ENCODE data around the gene TBC1D5.

TBC1D5 gene

GRCh38 chr3:17443142-17443541 is 299.3 kb downstream of the TBC1D5 start:
- H3K4me1 Mint-ChIP-seq, result peaks cover 6% of the 10 kb centered on the region
- peaks cover 4% of the 10 kb centered on the region for H3K9me3 Mint-ChIP-seq
- H3K27ac Mint-ChIP-seq, result no peak overlapping the region
- H3K36me3 Mint-ChIP-seq, result peaks cover 49% of the 10 kb centered on the region
- H3K27me3 Mint-ChIP-seq, result no peaks in the 10 kb centered on the region
- no peak for ATAC-seq
- H3K4me3 Mint-ChIP-seq, result no peak overlapping the region

DNA sequence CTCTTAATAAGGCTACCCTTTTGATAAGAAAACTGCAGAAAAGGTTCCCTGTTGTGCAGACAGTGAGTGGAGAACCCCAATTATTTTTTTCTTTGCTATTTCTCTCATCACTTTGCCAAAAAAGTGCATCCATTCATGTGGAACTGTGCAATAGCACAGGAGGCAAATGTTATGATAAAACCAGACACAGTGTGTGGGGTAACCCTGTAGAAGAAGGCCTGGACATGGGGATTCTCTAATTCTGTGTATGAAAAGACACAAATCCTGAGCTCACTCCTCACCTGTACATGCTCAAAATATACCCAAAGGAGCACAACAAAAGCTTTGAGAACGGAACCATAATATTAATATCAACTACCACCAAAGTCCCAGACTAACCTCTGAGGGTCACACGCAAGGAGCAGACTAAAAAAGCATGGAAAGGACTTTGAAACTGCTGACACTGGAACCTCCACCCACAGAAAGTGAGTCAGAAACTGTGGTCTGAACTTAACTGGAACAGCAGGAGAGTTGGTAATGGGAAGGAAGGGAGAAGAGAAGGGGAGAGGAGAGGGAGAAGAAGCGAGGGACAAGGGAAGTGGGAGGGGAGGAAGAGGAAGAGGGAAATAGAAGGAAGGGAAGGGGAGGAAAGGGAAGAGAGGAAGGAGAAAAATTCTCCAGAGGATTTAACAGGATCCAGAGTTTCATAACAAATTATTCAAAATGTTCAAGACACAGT is 299.9 kb downstream of the TBC1D5 start:
- ATAC-seq, result no peak
- Mint-ChIP-seq H3K9me3 (peaks cover 4% of the 10 kb centered on the region), H3K27ac (no peak overlapping the region), H3K27me3 (no peaks in the 10 kb centered on the region), H3K36me3 (peaks cover 55% of the 10 kb centered on the region), H3K4me3 (no peak overlapping the region), H3K4me1 (peaks cover 6% of the 10 kb centered on the region)

DNA sequence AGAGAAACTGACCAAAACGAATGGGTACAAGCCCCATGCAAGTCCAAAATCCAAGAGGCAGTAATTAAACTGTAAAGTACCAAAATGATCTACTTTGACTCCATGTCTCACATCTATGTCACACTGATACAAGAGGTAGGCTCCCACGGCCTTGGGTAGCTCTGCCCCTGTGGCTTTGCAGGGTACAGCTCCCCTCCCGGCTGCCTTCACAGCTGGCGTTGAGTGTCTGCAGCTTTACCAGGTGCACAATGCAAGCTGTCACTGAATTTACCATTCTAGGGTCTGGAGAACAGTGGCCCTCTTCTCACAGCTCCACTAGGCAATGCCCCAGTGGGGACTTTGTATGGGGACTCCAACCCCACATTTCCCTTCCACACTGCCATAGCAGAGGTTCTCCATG is 308.6 kb downstream of the TBC1D5 start:
- Mint-ChIP-seq H3K27ac (no peak overlapping the region), H3K27me3 (no peaks in the 10 kb centered on the region), H3K4me1 (peaks cover 6% of the 10 kb centered on the region), H3K4me3 (no peak overlapping the region), H3K9me3 (peaks cover 8% of the 10 kb centered on the region), H3K36me3 (peaks cover 46% of the 10 kb centered on the region)
- no peak for ATAC-seq

- no peak for ATAC-seq
- Mint-ChIP-seq H3K9me3 (peaks cover 4% of the 10 kb centered on the region), H3K27me3 (no peaks in the 10 kb centered on the region), H3K4me3 (no peak overlapping the region), H3K27ac (no peak overlapping the region), H3K36me3 (peaks cover 33% of the 10 kb centered on the region), H3K4me1 (peaks cover 6% of the 10 kb centered on the region)
These were observed 310.2 kb downstream of the TBC1D5 start for GRCh38 chr3:17432236-17432635.

- no peak overlapping the region for H3K4me3 Mint-ChIP-seq
- H3K4me1 Mint-ChIP-seq, result peaks cover 6% of the 10 kb centered on the region
- H3K36me3 Mint-ChIP-seq, result peaks cover 32% of the 10 kb centered on the region
- no peak for ATAC-seq
- H3K27ac Mint-ChIP-seq, result no peak overlapping the region
- peaks cover 2% of the 10 kb centered on the region for H3K9me3 Mint-ChIP-seq
- no peaks in the 10 kb centered on the region for H3K27me3 Mint-ChIP-seq
These were observed 310.9 kb downstream of the TBC1D5 start for GRCh38 chr3:17431484-17432045.

DNA sequence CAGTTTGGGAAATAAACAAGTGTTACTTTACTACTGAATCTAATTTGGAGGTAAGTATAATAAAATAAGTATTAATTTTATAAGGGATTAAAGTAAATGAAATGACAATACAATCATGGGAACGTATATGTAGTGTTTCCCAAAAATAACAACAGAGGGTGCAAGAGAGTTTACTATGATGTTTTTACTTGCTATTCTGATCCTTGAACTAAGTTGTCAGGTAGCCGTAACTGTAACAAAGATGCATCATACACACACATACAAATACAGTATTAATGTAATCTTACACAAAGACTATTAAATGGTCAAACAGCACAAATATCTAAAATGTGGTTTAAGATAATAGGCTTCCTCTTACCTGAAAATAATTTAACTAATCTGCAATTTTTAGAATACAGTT is 311.4 kb downstream of the TBC1D5 start:
- Mint-ChIP-seq H3K27me3 (no peaks in the 10 kb centered on the region), H3K36me3 (peaks cover 31% of the 10 kb centered on the region), H3K4me1 (peaks cover 6% of the 10 kb centered on the region), H3K4me3 (no peak overlapping the region), H3K9me3 (peaks cover 2% of the 10 kb centered on the region), H3K27ac (no peak overlapping the region)
- ATAC-seq, result no peak

DNA sequence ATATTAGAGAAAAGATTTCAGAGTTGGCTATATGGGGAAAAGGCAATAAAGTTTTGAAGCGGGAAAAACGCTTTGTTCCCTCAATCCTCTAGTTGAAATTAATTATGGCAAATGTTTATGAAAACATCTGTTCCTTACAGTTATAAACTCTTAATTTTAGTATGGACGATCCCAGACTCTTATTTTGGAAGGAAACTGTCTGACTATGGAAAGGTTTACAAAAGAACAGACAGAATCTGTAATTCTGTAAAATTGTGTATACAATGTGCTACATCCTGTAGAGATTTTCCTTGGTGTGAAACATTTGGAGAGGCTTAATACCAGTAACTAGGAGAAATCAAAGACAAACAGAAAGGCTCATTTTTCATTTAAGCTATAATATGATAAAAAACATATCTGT is 311.8 kb downstream of the TBC1D5 start:
- Mint-ChIP-seq H3K4me3 (no peak overlapping the region), H3K4me1 (peaks cover 6% of the 10 kb centered on the region), H3K36me3 (peaks cover 27% of the 10 kb centered on the region), H3K27ac (no peak overlapping the region), H3K9me3 (peaks cover 2% of the 10 kb centered on the region), H3K27me3 (no peaks in the 10 kb centered on the region)
- ATAC-seq, result no peak

DNA sequence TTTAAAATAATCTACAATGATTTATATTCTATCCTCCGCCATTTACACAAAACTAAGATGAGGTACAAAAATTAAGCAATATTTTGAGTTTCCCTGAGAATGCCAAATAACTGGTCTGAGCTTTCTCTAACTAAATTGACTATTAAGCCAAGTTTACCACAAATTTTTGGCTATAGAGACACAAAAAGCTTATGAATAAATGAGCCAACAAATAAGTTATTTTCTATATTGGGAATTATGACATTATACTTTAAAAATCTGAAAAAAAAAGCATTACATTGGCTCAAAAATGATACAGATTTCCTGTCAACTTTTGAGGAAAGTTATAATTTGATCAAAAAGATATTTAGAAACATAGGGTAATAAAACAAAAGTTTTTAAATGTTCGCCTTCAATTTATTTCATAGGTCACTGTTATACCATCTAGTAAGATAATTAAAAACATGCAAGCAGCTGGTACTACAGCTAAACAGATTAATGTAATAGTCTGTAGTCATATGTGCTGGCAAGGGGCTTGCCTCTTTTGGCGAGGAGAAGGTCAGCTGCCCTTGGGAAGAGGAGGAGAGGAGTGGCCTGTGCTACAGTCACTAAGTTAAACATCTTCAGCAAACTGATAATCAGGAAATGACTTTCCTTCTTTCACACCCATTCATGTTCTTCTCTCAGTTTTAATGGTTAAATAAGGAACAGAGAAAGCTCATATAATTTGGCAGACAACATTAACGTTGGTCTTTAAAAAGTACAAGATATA is 318.5 kb downstream of the TBC1D5 start:
- Mint-ChIP-seq H3K27ac (no peak overlapping the region), H3K4me3 (no peak overlapping the region), H3K9me3 (no peaks in the 10 kb centered on the region), H3K4me1 (peaks cover 6% of the 10 kb centered on the region), H3K27me3 (no peaks in the 10 kb centered on the region), H3K36me3 (peaks cover 12% of the 10 kb centered on the region)
- no peak for ATAC-seq

DNA sequence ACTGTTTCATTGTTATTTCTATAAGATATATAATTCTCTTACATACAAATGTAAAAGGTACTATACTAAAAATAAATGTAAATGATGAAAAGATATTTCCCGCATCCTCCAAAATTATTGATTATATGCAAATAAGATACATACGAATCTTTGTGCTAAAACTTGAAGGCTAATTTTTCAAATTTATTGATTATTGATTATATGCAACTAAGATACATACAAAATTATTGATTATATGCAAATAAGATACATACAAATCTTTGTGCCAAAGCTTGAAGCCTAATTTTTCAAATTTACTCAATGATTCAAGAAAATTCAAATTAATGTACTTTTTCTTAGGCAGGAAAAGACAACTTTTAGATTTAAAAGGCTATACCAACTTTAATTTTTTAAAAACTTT is 319.8 kb downstream of the TBC1D5 start:
- Mint-ChIP-seq H3K27ac (no peak overlapping the region), H3K4me1 (peaks cover 6% of the 10 kb centered on the region), H3K27me3 (no peaks in the 10 kb centered on the region), H3K9me3 (no peaks in the 10 kb centered on the region), H3K4me3 (no peak overlapping the region), H3K36me3 (peaks cover 14% of the 10 kb centered on the region)
- ATAC-seq, result no peak

GRCh38 chr3:17420668-17421067 is 321.8 kb downstream of the TBC1D5 start:
- Mint-ChIP-seq H3K27ac (no peak overlapping the region), H3K4me3 (no peak overlapping the region), H3K27me3 (no peaks in the 10 kb centered on the region), H3K36me3 (peaks cover 14% of the 10 kb centered on the region), H3K9me3 (no peaks in the 10 kb centered on the region), H3K4me1 (peaks cover 6% of the 10 kb centered on the region)
- no peak for ATAC-seq

DNA sequence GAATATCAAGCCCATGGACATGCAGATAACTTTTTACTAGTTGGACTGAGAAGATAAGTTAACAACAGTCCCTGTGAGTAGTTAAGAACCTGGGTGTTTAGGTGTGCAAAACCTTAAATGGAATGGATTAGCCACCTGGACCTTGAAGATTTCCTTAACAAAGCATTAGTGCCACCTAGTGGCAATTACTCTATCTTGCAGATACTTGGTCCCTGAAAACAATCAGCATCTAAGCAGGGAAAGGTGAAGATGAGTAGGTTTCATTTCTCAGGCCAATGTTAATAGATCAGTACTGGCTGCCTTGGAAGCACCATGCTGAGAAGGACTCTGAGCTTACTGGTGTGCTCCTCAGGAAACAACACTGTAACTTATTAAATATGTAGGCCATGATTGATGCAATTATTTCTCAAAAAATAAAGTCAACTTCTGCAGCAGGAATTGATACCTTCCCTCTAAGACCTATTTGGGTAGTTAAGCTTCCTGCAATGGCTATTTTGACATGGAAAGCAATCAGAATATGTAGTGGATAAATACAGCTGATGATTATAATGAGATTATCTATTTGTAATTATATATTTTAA is 329.4 kb downstream of the TBC1D5 start:
- no peaks in the 10 kb centered on the region for H3K27me3 Mint-ChIP-seq
- no peak for ATAC-seq
- no peak overlapping the region for H3K27ac Mint-ChIP-seq
- H3K9me3 Mint-ChIP-seq, result no peaks in the 10 kb centered on the region
- H3K4me3 Mint-ChIP-seq, result no peak overlapping the region
- H3K4me1 Mint-ChIP-seq, result no peaks in the 10 kb centered on the region
- H3K36me3 Mint-ChIP-seq, result peaks cover 6% of the 10 kb centered on the region

- H3K4me3 Mint-ChIP-seq, result no peak overlapping the region
- no peaks in the 10 kb centered on the region for H3K9me3 Mint-ChIP-seq
- no peak overlapping the region for H3K27ac Mint-ChIP-seq
- no peak for ATAC-seq
- no peaks in the 10 kb centered on the region for H3K4me1 Mint-ChIP-seq
- peaks cover 6% of the 10 kb centered on the region for H3K36me3 Mint-ChIP-seq
- H3K27me3 Mint-ChIP-seq, result no peaks in the 10 kb centered on the region
These were observed 331.1 kb downstream of the TBC1D5 start for GRCh38 chr3:17411157-17411877.

GRCh38 chr3:17407576-17407975 is 334.9 kb downstream of the TBC1D5 start:
- no peaks in the 10 kb centered on the region for H3K9me3 Mint-ChIP-seq
- no peaks in the 10 kb centered on the region for H3K4me1 Mint-ChIP-seq
- H3K4me3 Mint-ChIP-seq, result no peak overlapping the region
- H3K36me3 Mint-ChIP-seq, result no peaks in the 10 kb centered on the region
- no peak for ATAC-seq
- no peaks in the 10 kb centered on the region for H3K27me3 Mint-ChIP-seq
- H3K27ac Mint-ChIP-seq, result no peak overlapping the region

DNA sequence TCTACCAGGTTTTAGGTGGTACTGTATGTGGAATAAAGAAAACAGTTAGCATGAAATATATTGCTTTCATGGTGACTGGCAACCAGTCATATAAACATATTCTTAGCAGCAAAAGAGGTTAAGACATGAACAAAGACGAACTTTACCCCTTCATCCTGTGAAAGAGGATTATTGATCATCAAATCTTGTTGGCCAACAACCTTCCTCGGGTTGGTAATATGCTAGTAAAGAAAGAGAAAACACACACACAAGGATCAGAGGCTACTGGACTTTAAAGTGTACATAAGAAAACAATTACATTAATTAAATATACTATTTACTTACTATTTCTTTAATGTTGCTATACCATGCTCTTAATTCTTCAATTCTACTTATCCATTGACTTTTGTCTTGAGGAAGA is 337.9 kb downstream of the TBC1D5 start:
- Mint-ChIP-seq H3K27me3 (no peaks in the 10 kb centered on the region), H3K9me3 (no peaks in the 10 kb centered on the region), H3K36me3 (peaks cover 4% of the 10 kb centered on the region), H3K27ac (no peak overlapping the region), H3K4me1 (peaks cover 6% of the 10 kb centered on the region), H3K4me3 (no peak overlapping the region)
- no peak for ATAC-seq

DNA sequence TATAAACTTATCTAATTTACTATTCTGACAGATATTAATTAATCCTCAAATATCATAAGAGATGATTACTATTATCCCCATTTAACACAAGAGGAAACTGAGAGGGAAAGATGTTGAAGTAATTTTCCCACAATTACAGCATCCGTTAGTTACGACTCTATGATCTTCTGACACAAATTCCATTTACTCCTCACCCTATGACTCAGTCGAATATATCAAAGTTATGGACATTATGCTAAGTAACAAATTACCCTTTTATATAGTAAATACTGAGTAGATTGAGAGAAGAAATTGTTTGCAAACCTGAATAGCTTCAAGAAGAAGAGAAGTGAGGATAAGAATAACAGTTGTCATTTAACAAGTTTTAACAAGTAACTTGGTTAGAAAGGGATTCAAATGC is 340.0 kb downstream of the TBC1D5 start:
- Mint-ChIP-seq H3K27me3 (no peaks in the 10 kb centered on the region), H3K27ac (no peak overlapping the region), H3K4me3 (no peak overlapping the region), H3K9me3 (no peaks in the 10 kb centered on the region), H3K36me3 (peaks cover 6% of the 10 kb centered on the region), H3K4me1 (peaks cover 8% of the 10 kb centered on the region)
- ATAC-seq, result no peak

Measured in stimulated activated memory B cell treated with anti-CD40 and anti-IgM and Interleukin-4, amounts not matched to agents 10 μg/mL and 1 μg/mL and 100 μg/mL, for 72 hours (primary cell).